HCT116 (cell line): ENCODE data around the gene EFEMP2. TPM values are rescaled to one million over a fixed set of nuclear protein-coding genes. Genes with fewer than 3 reads are reported as not detected.

Experiments used
- ATAC-seq: fragments of 200-7000 bp; cut with Tn5 transposase; 2 replicates; pipeline ENCODE4 v1.9.1; 2020; ENCODE audit warnings: mild to moderate bottlenecking, moderate library complexity
- BruUV-seq: library from RNA; stranded (reverse); fragments of 400-500 nt; replicated peaks from 2 replicates; lab custom pipeline; 2021; lab: Mats Ljungman, UMichigan
- CTCF ChIA-PET: fragments of 300-600 bp; sonication (Branson Sonifier 250); formaldehyde crosslinking; loops from one replicate; lab custom pipeline; 2021; ENCODE audit warnings: antibody characterized with exemption; lab: Charles Lee
- POLR2A ChIA-PET: fragments of 300-600, 350-600 bp; sonication (Branson Sonifier 250); formaldehyde crosslinking; loops from one replicate; lab custom pipeline; 2021; ENCODE audit warnings: antibody characterized with exemption; lab: Charles Lee
- RAD21 ChIA-PET, 2 experiments: fragments of 300-600 bp; sonication (Branson Sonifier 250); formaldehyde crosslinking; loops; one replicate each; lab custom pipeline; 2023; ENCODE audit warnings: low total read pairs in 2 of 2; ENCODE audit not compliant: uncharacterized antibody in 2 of 2, unreplicated experiment in 2 of 2, low non-redundant PET in 1 of 2; lab: Charles Lee
- DNase-seq: peaks from one replicate; pipeline ENCODE4 v3.0.0-alpha.2; 2010; ENCODE audit warnings: low read depth, low spot score
- H2AFZ ChIP-seq: fragments of 200-600 bp; shearing (Covaris generic), sonication (generic); 2 replicates; pipeline ENCODE4 v1.6.1; 2017; ENCODE audit warnings: low read depth, mixed run types, mixed read lengths, antibody characterized with exemption, low read length; ENCODE audit not compliant: poor library complexity, severe bottlenecking
- H3K27ac ChIP-seq: 2 replicates; pipeline ENCODE4 v1.5.1; 2012; ENCODE audit warnings: low read depth, low read length
- H3K27me3 ChIP-seq: fragments of 200-600 bp; sonication (generic); 2 replicates; pipeline ENCODE4 v1.6.1; 2016; ENCODE audit warnings: mixed run types, low read length, mixed read lengths; ENCODE audit not compliant: insufficient read depth
- H3K36me3 ChIP-seq, 2 experiments: fragments of 200-500 bp in 1 of 2; fragments of 200-600 bp in 1 of 2; sonication (Bioruptor generic) in 1 of 2; sonication (generic) in 1 of 2; 2 replicates each; pipeline versions ENCODE4 v1.5.1 to v1.6.1; 2014 to 2016; ENCODE audit warnings: low read length in 2 of 2, inconsistent platforms in 1 of 2, mixed read lengths in 1 of 2, mixed run types in 1 of 2; ENCODE audit not compliant: insufficient read depth in 2 of 2, control insufficient read depth in 1 of 2
- H3K4me1 ChIP-seq, 2 experiments: fragments of 200-600 bp in 1 of 2; sonication (generic) in 1 of 2; 2 replicates each; pipeline versions ENCODE4 v1.5.1 to v1.6.1; 2012 to 2017; ENCODE audit warnings: low read length in 2 of 2, inconsistent platforms in 1 of 2, mild to moderate bottlenecking in 1 of 2, mixed read lengths in 1 of 2, mixed run types in 1 of 2, moderate library complexity in 1 of 2; ENCODE audit not compliant: insufficient read depth in 2 of 2, control insufficient read depth in 1 of 2
- H3K4me2 ChIP-seq: fragments of 200-600 bp; sonication (generic); 2 replicates; pipeline ENCODE4 v1.6.1; 2017; ENCODE audit warnings: mixed run types, low read length, mixed read lengths
- H3K4me3 ChIP-seq, 2 experiments: fragments of 200-600 bp in 1 of 2; sonication (generic) in 1 of 2; replicated peaks in 1 of 2; 2 replicates each; pipeline ENCODE4 v1.5.1; 2011 to 2016; ENCODE audit warnings: low read length in 2 of 2, control low read depth in 1 of 2, low read depth in 1 of 2, mild to moderate bottlenecking in 1 of 2, mixed read lengths in 1 of 2, mixed run types in 1 of 2
- H3K79me2 ChIP-seq: fragments of 200-600 bp; sonication (generic); 2 replicates; pipeline ENCODE4 v1.6.1; 2017; ENCODE audit warnings: mild to moderate bottlenecking, mixed run types, low read length, moderate library complexity, mixed read lengths; ENCODE audit not compliant: insufficient read depth
- H3K9ac ChIP-seq: fragments of 200-600 bp; sonication (generic); 2 replicates; pipeline ENCODE4 v1.6.1; 2016; ENCODE audit warnings: low read length, mixed read lengths
- H3K9me2 ChIP-seq: fragments of 200-600 bp; sonication (generic), shearing (Covaris generic); 2 replicates; pipeline ENCODE4 v1.6.1; 2017; ENCODE audit warnings: mixed run types, mild to moderate bottlenecking, moderate library complexity; ENCODE audit not compliant: insufficient read depth
- H3K9me3 ChIP-seq, 2 experiments: fragments of 200-500 bp in 1 of 2; fragments of 200-600 bp in 1 of 2; sonication (Bioruptor generic) in 1 of 2; sonication (generic) in 1 of 2; 2 replicates each; pipeline ENCODE4 v1.6.1; 2014 to 2017; ENCODE audit warnings: low read length in 2 of 2, mixed read lengths in 2 of 2, inconsistent platforms in 1 of 2, low read depth in 1 of 2, mild to moderate bottlenecking in 1 of 2, mixed run types in 1 of 2, moderate library complexity in 1 of 2; ENCODE audit not compliant: control insufficient read depth in 1 of 2, insufficient read depth in 1 of 2
- H4K20me1 ChIP-seq: fragments of 200-600 bp; sonication (generic), shearing (Covaris generic); 2 replicates; pipeline ENCODE4 v1.6.1; 2017; ENCODE audit warnings: mixed run types, mild to moderate bottlenecking, moderate library complexity; ENCODE audit not compliant: insufficient read depth
- CTCF ChIP-seq, 3 experiments: fragments of 200-600 bp in 1 of 3; sonication (generic) in 1 of 3; IDR thresholded peaks in 2 of 3; conservative IDR thresholded peaks in 1 of 3; 2 replicates each; pipeline ENCODE4 v1.5.1; 2012 to 2017; ENCODE audit warnings: low read depth in 2 of 3, low read length in 2 of 3, antibody characterized with exemption in 1 of 3, borderline replicate concordance in 1 of 3, control low read depth in 1 of 3, mild to moderate bottlenecking in 1 of 3, mixed read lengths in 1 of 3, mixed run types in 1 of 3, moderate library complexity in 1 of 3; ENCODE audit not compliant: insufficient read depth in 1 of 3
- POLR2AphosphoS5 ChIP-seq: IDR thresholded peaks from 2 replicates; pipeline ENCODE4 v1.6.1; 2011; ENCODE audit warnings: mild to moderate bottlenecking, low read depth, low read length, moderate library complexity
- SRF ChIP-seq: IDR thresholded peaks from 2 replicates; pipeline ENCODE4 v1.6.1; 2012; ENCODE audit warnings: low read depth
- intact Hi-C: fragments of 100-400 bp; cut with micrococcal nuclease; formaldehyde crosslinking; loops from 2 replicates; pipeline ENCODE4 v1.10.0; 2022
- total RNA-seq: library from RNA; stranded (reverse); gene quantifications from one replicate; pipeline ENCODE4 v1.2.1, GENCODE V29; 2021; ENCODE audit not compliant: unreplicated experiment

Gene EFEMP2
- total RNA-seq, 1 experiment from 2014 or later = 8.4 TPM

- intact Hi-C loops = no loop called here
These were observed 21.5 kb downstream of the EFEMP2 start for GRCh38 chr11:65851083-65851579.

More at GRCh38 chr11:65851083-65851579, 21.5 kb downstream of the EFEMP2 start:
- Histone ChIP-seq H3K79me2 (peaks cover 23% of the 10 kb centered on the region), H3K4me3 (no peak overlapping the region), H3K9ac (no peak overlapping the region), H3K27ac (no peak overlapping the region), H3K27me3 (no peaks in the 10 kb centered on the region), H4K20me1 (peaks cover 8% of the 10 kb centered on the region; the same call in 1 of the 2 replicates), H3K36me3 (peaks cover 26 to 48% of the 10 kb centered on the region in 2 experiments), H3K4me2 (no peak overlapping the region), H3K4me1 (peaks cover 2 to 8% of the 10 kb centered on the region in 2 experiments; a peak in 3 of 4 replicates), H3K9me2 (no peaks in the 10 kb centered on the region), H3K9me3 (no peaks in the 10 kb centered on the region; a peak in 1 of 4 replicates), H2AFZ (no peak overlapping the region)
- CTCF ChIA-PET = interaction anchor here (1.2 to 2.4 kb wide), 4 partner anchors 9 to 139 kb away, joined by 3 to 15 read pairs (median 6); partner anchors contain the start of genes KAT5 and MUS81
- ATAC-seq (peak; percentile 64), DNase-seq (no peak)
- RAD21 ChIA-PET = no interaction called here
- POLR2A ChIA-PET = interaction anchor here (1.7 kb wide), 1 partner anchor 8 kb away, joined by 8 read pairs; the partner anchor contains the start of gene MUS81
- no peak for TF ChIP-seq SRF
- TF ChIP-seq CTCF (IDR thresholded peaks at IDR 0.05 in 2 of 3, conservative IDR thresholded peaks at IDR 0.05 in 1 of 3; ENCODE audit: borderline replicate concordance in 1 of 3, insufficient read depth in 1 of 3, low read depth in 2 of 3, low read length in 2 of 3) = peak in 2 of 3 experiments; percentile 83 to 87; a peak in 4 of 6 replicates
- peak; percentile 14; the same call in 1 of the 2 replicates for TF ChIP-seq POLR2AphosphoS5
- no TSS peak for BruUV-seq
